HepG2 (cell line): ENCODE measurements around the gene NDUFB10. TPM values are rescaled to one million over a fixed set of nuclear protein-coding genes. Genes with fewer than 3 reads are reported as not detected.
A peak's percentile ranks its signal among the peaks of the same experiment; 100 is the strongest.

Experiments used
- ONECUT2 ChIP-seq: sonication (generic); formaldehyde crosslinking; IDR thresholded peaks from 2 replicates; pipeline ENCODE4 v1.4.0; 2020; ENCODE audit warnings: missing genetic modification reagents
- RBFOX2 ChIP-seq: fragments of 200-400 bp; formaldehyde crosslinking; IDR thresholded peaks from 2 replicates; pipeline ENCODE4 v1.6.1; 2017; ENCODE audit warnings: low read depth, mild to moderate bottlenecking, low read length
- ZBTB40 ChIP-seq, 2 experiments: fragments of 450-650 bp in 1 of 2; sonication (generic) in 1 of 2; formaldehyde crosslinking in 1 of 2; IDR thresholded peaks; 2 replicates each; pipeline versions ENCODE4 v1.6.1 to v1.8.0; 2016 to 2022; ENCODE audit warnings: antibody characterized with exemption in 1 of 2, mild to moderate bottlenecking in 1 of 2, missing genetic modification reagents in 1 of 2
- ZBTB7A ChIP-seq: sonication (generic); formaldehyde crosslinking; IDR thresholded peaks from 2 replicates; pipeline ENCODE4 v1.8.0; 2022; ENCODE audit warnings: mild to moderate bottlenecking, missing genetic modification reagents
- ZNF460 ChIP-seq: sonication (generic); formaldehyde crosslinking; IDR thresholded peaks from 2 replicates; pipeline ENCODE4 v1.5.1; 2020; ENCODE audit warnings: missing genetic modification reagents, mild to moderate bottlenecking, borderline replicate concordance
- ZNF572 ChIP-seq: sonication (generic); formaldehyde crosslinking; IDR thresholded peaks from 2 replicates; pipeline ENCODE4 v1.5.1; 2020; ENCODE audit warnings: mild to moderate bottlenecking, missing genetic modification reagents
- ZNF839 ChIP-seq: sonication (generic); formaldehyde crosslinking; IDR thresholded peaks from 2 replicates; pipeline ENCODE4 v1.4.0; 2020; ENCODE audit warnings: missing genetic modification reagents, mild to moderate bottlenecking, borderline replicate concordance
- ZNF883 ChIP-seq: sonication (generic); formaldehyde crosslinking; IDR thresholded peaks from 2 replicates; pipeline ENCODE4 v1.5.1; 2020; ENCODE audit warnings: mild to moderate bottlenecking, missing genetic modification reagents; ENCODE audit errors: not compliant biosample characterization
- ZSCAN20 ChIP-seq: sonication (generic); formaldehyde crosslinking; IDR thresholded peaks from 2 replicates; pipeline ENCODE4 v1.4.0; 2020; ENCODE audit warnings: missing genetic modification reagents, mild to moderate bottlenecking, borderline replicate concordance
- polyA plus RNA-seq, 8 experiments: library from polyadenylated mRNA; depleted of rRNA in 3 of 8; stranded (reverse) in 7 of 8; unstranded in 1 of 8; fragments of >200 nt; fragmentation: Illumina TruSeq in 4 of 8; extraction: Trizol in 4 of 8; gene quantifications; 2 replicates each; pipeline versions ENCODE4 v1.2.1 to v1.2.3, GENCODE V29; 2011 to 2016; ENCODE audit warnings: low read depth in 4 of 8, missing spikeins in 1 of 8, mixed read lengths in 1 of 8; ENCODE audit not compliant: insufficient read depth in 1 of 8
- total RNA-seq, 5 experiments: library from RNA; depleted of rRNA; stranded (reverse); fragments of >200 nt; fragmentation: Illumina TruSeq; extraction: Trizol; gene quantifications; 2 replicates each; pipeline ENCODE4 v1.2.3, GENCODE V29; 2016; ENCODE audit warnings: low read depth in 1 of 5
- TF ChIP-seq, protein P1 (sequence below): sonication (generic); formaldehyde crosslinking; conservative IDR thresholded peaks from 2 replicates; pipeline ENCODE4 v1.4.0; 2020; ENCODE audit warnings: missing genetic modification reagents
- TF ChIP-seq, protein P2 (sequence below): sonication (generic); formaldehyde crosslinking; IDR thresholded peaks from 2 replicates; pipeline ENCODE4 v1.5.1; 2020; ENCODE audit warnings: mild to moderate bottlenecking, missing genetic modification reagents, moderate library complexity

NDUFB10 gene
- total and polyA plus RNA-seq, 2 of the 13 experiments (the other 11 are each of a cell fraction or from before 2014, with no cell fraction given), result 68.6 to 157 TPM

DNA sequence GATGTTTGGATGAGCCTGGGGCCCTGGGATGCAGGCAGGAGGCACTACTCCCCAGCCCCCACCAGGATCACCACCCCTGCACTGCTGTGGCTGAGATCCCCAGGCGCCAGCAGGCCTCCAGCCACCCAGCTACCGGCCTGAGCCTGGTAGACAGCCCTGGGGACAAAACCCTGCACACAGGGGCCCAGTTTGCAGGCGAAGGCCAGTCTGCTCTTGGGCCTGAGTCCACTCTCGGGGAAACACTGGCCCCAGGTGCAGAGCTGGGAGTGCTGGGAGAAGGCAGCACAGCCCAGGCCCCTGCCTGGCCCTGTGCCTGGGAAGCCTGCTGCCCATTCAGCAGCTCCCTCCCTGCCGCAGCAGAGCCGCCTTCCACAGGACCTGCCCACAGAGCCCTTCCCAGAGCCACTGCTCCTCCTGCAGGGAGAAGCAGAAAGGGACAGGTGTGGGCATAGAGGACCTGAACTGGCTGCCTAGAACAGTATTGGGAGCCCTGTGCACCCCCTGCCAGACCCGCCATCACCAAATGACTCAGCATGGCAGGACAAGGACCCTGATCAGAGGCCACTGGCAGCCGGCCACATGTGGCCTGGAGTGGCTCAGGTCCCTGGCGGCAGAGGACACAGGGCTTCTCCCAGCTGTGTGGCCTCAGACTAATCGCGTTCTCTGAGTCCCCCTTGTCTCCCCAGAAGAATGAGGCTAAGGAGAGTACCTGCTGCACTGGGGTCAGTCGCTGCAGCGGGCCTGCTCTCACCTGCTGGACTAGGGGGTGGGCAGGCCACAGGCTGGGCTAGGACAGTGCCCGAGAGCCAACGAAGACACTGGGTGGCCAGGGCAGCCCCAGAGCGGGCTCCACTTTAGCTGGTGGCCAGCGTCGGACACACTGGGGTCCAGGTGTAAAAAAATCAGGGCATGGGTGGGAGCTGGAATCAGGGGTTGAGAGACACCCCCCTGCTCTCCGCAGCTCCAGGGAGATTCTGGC lies 27.0 kb upstream of the NDUFB10 start (continued):
- TF ChIP-seq, protein P1, sequence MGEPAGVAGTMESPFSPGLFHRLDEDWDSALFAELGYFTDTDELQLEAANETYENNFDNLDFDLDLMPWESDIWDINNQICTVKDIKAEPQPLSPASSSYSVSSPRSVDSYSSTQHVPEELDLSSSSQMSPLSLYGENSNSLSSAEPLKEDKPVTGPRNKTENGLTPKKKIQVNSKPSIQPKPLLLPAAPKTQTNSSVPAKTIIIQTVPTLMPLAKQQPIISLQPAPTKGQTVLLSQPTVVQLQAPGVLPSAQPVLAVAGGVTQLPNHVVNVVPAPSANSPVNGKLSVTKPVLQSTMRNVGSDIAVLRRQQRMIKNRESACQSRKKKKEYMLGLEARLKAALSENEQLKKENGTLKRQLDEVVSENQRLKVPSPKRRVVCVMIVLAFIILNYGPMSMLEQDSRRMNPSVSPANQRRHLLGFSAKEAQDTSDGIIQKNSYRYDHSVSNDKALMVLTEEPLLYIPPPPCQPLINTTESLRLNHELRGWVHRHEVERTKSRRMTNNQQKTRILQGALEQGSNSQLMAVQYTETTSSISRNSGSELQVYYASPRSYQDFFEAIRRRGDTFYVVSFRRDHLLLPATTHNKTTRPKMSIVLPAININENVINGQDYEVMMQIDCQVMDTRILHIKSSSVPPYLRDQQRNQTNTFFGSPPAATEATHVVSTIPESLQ (CRISPR knock-in tag), result 0 out of 2 replicates have a peak, but pooled peaks have one; percentile 37
- TF ChIP-seq ZNF460 (CRISPR knock-in tag), result peak; percentile 55
- TF ChIP-seq, protein P2, sequence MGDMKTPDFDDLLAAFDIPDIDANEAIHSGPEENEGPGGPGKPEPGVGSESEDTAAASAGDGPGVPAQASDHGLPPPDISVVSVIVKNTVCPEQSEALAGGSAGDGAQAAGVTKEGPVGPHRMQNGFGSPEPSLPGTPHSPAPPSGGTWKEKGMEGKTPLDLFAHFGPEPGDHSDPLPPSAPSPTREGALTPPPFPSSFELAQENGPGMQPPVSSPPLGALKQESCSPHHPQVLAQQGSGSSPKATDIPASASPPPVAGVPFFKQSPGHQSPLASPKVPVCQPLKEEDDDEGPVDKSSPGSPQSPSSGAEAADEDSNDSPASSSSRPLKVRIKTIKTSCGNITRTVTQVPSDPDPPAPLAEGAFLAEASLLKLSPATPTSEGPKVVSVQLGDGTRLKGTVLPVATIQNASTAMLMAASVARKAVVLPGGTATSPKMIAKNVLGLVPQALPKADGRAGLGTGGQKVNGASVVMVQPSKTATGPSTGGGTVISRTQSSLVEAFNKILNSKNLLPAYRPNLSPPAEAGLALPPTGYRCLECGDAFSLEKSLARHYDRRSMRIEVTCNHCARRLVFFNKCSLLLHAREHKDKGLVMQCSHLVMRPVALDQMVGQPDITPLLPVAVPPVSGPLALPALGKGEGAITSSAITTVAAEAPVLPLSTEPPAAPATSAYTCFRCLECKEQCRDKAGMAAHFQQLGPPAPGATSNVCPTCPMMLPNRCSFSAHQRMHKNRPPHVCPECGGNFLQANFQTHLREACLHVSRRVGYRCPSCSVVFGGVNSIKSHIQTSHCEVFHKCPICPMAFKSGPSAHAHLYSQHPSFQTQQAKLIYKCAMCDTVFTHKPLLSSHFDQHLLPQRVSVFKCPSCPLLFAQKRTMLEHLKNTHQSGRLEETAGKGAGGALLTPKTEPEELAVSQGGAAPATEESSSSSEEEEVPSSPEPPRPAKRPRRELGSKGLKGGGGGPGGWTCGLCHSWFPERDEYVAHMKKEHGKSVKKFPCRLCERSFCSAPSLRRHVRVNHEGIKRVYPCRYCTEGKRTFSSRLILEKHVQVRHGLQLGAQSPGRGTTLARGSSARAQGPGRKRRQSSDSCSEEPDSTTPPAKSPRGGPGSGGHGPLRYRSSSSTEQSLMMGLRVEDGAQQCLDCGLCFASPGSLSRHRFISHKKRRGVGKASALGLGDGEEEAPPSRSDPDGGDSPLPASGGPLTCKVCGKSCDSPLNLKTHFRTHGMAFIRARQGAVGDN (CRISPR knock-in tag), result peak; percentile 72
- peak; percentile 54 for TF ChIP-seq ZNF883 (CRISPR knock-in tag)
- TF ChIP-seq ZBTB40 (IDR thresholded peaks at IDR 0.05), result no peak
- TF ChIP-seq ZBTB40 (CRISPR knock-in tag; IDR thresholded peaks at IDR 0.05), result no peak
- TF ChIP-seq RBFOX2, result 0 out of 2 replicates have a peak, but pooled peaks have one; percentile 32
- TF ChIP-seq ZSCAN20, result no peak
- peak; percentile 9; the same call in 1 of the 2 replicates for TF ChIP-seq ZNF572
- TF ChIP-seq ONECUT2 (CRISPR knock-in tag), result no peak
- TF ChIP-seq ZNF839 (CRISPR knock-in tag), result no peak
- peak; percentile 9; the same call in 1 of the 2 replicates for TF ChIP-seq ZBTB7A (CRISPR knock-in tag)
